ENCODE results near the gene CTBP2. TPM values are rescaled to one million over a fixed set of nuclear protein-coding genes. Genes with fewer than 3 reads are reported as not detected.

Gene CTBP2
- total RNA-seq, 1 donor from 2014 or later = 123 TPM

- TF ChIP-seq CTCF (IDR thresholded peaks at IDR 0.05; ENCODE audit: insufficient read depth, low read length, severe bottlenecking) = no peak
- Histone ChIP-seq H3K27me3 (ENCODE audit: control insufficient read depth, insufficient read depth, low read length) (no peaks in the 10 kb centered on the region), H3K36me3 (ENCODE audit: control insufficient read depth, insufficient read depth, low read length) (peaks cover 12% of the 10 kb centered on the region), H3K4me3 (ENCODE audit: low read depth, low read length) (no peak overlapping the region)
- DNase-seq (ENCODE audit: low read depth) (no peak), FAIRE-seq (no peak)
Observed at GRCh38 chr10:125091891-125092290, 68.5 kb downstream of the CTBP2 start.

GRCh38 chr10:125089469-125089868 is 70.9 kb downstream of the CTBP2 start:
- FAIRE-seq = no peak
- no peak for TF ChIP-seq CTCF (IDR thresholded peaks at IDR 0.05; ENCODE audit: insufficient read depth, low read length, severe bottlenecking)
- Histone ChIP-seq H3K4me3 (ENCODE audit: low read depth, low read length) (no peak overlapping the region), H3K27me3 (ENCODE audit: control insufficient read depth, insufficient read depth, low read length) (no peaks in the 10 kb centered on the region), H3K36me3 (ENCODE audit: control insufficient read depth, insufficient read depth, low read length) (peaks cover 8% of the 10 kb centered on the region)
- no peak for DNase-seq (ENCODE audit: low read depth)

GRCh38 chr10:125087897-125088215 is 72.5 kb downstream of the CTBP2 start:
- FAIRE-seq = no peak
- TF ChIP-seq CTCF (IDR thresholded peaks at IDR 0.05; ENCODE audit: insufficient read depth, low read length, severe bottlenecking) = no peak
- Histone ChIP-seq H3K27me3 (ENCODE audit: control insufficient read depth, insufficient read depth, low read length) (no peaks in the 10 kb centered on the region), H3K36me3 (ENCODE audit: control insufficient read depth, insufficient read depth, low read length) (peaks cover 10% of the 10 kb centered on the region), H3K4me3 (ENCODE audit: low read depth, low read length) (no peak overlapping the region)
- DNase-seq (ENCODE audit: low read depth) = no peak

- H3K36me3 ChIP-seq (ENCODE audit: control insufficient read depth, insufficient read depth, low read length) = peaks cover 12% of the 10 kb centered on the region
- DNase-seq (ENCODE audit: low read depth) (peak; percentile 87), FAIRE-seq (peak; percentile 90)
- H3K27me3 ChIP-seq (ENCODE audit: control insufficient read depth, insufficient read depth, low read length) = no peaks in the 10 kb centered on the region
- H3K4me3 ChIP-seq (ENCODE audit: low read depth, low read length) = no peak overlapping the region
- no peak for TF ChIP-seq CTCF (IDR thresholded peaks at IDR 0.05; ENCODE audit: insufficient read depth, low read length, severe bottlenecking)
Observed at GRCh38 chr10:125087191-125087896, 73.0 kb downstream of the CTBP2 start.

- TF ChIP-seq CTCF (IDR thresholded peaks at IDR 0.05; ENCODE audit: insufficient read depth, low read length, severe bottlenecking) = no peak
- FAIRE-seq = no peak
- Histone ChIP-seq H3K36me3 (ENCODE audit: control insufficient read depth, insufficient read depth, low read length) (peaks cover 13% of the 10 kb centered on the region), H3K4me3 (ENCODE audit: low read depth, low read length) (no peak overlapping the region), H3K27me3 (ENCODE audit: control insufficient read depth, insufficient read depth, low read length) (no peaks in the 10 kb centered on the region)
- no peak for DNase-seq (ENCODE audit: low read depth)
Observed at GRCh38 chr10:125086691-125087090, 73.7 kb downstream of the CTBP2 start.
